ENCODE measurements around the gene NUTF2.
"Not testable (repeated sequence)": the region's sequence is repeated elsewhere in the genome, so short reads cannot be mapped to it uniquely, and the experiment has no call there.

NUTF2 gene

GRCh38 chr16:67846320-67847063 is at the start of gene NUTF2:
NUTF2 (plus strand) TSS chr16:67846933; CDS start chr16:67865131, 18,198 bp downstream.
- peak; percentile 95 to 96 for DNase-seq

GRCh38 chr16:67800338-67800926 is 46.3 kb upstream of the NUTF2 start:
- DNase-seq, result no peak

- DNase-seq, result no peak
Measured at GRCh38 chr16:67801241-67801640, 45.5 kb upstream of the NUTF2 start.

GRCh38 chr16:67801883-67802282 is 44.9 kb upstream of the NUTF2 start:
- peak; percentile 55 to 59 for DNase-seq

GRCh38 chr16:67803894-67804293 is 42.8 kb upstream of the NUTF2 start:
- DNase-seq, result peak in 1 of 2 donors; percentile 71

GRCh38 chr16:67804853-67805542 is 41.7 kb upstream of the NUTF2 start:
- DNase-seq, result no peak

GRCh38 chr16:67805718-67806427 is 40.9 kb upstream of the NUTF2 start:
- no peak for DNase-seq

GRCh38 chr16:67806428-67807147 is 40.1 kb upstream of the NUTF2 start, which contains the start of the genes RANBP10 and TSNAXIP1:
RANBP10 (minus strand) TSS chr16:67806560; CDS start chr16:67806536, 24 bp downstream.
TSNAXIP1 (plus strand) TSS chr16:67806889; CDS start chr16:67807150, 261 bp downstream.
- peak; percentile 99 for DNase-seq

GRCh38 chr16:67807148-67807682 is 39.5 kb upstream of the NUTF2 start:
- DNase-seq, result no peak

- no peak for DNase-seq
Measured at GRCh38 chr16:67811899-67812298, 34.8 kb upstream of the NUTF2 start.

- no peak for DNase-seq
Measured at GRCh38 chr16:67814567-67814966, 32.2 kb upstream of the NUTF2 start.

- no peak for DNase-seq
Measured at GRCh38 chr16:67820608-67821259, 26.0 kb upstream of the NUTF2 start.

- no peak for DNase-seq
Measured at GRCh38 chr16:67822511-67822910, 24.2 kb upstream of the NUTF2 start.

- no peak for DNase-seq
Measured at GRCh38 chr16:67825119-67825518, 21.6 kb upstream of the NUTF2 start.

GRCh38 chr16:67825906-67826305 is 20.8 kb upstream of the NUTF2 start:
- no peak for DNase-seq

- DNase-seq, result no peak
Measured at GRCh38 chr16:67828651-67829050, 18.1 kb upstream of the NUTF2 start.

GRCh38 chr16:67833030-67833414 is 13.7 kb upstream of the NUTF2 start:
- DNase-seq, result no peak

- DNase-seq, result peak; percentile 93 to 95
Measured at GRCh38 chr16:67833415-67834241, 13.1 kb upstream of the NUTF2 start.

GRCh38 chr16:67834242-67834614 is 12.5 kb upstream of the NUTF2 start:
- no peak for DNase-seq

- not testable (repeated sequence) for DNase-seq
Measured at GRCh38 chr16:67837190-67837589, 9.5 kb upstream of the NUTF2 start.

GRCh38 chr16:67837811-67838210 is 8.9 kb upstream of the NUTF2 start:
- no peak for DNase-seq

Measured in CD4-positive, alpha-beta T cell treated with Interleukin-4 for 1 hour (primary cell).